HG02885 (cell line): ENCODE measurements around the gene IRX2.

ENCODE experiments used
- ATAC-seq: cut with Tn5 transposase; IDR thresholded peaks from one replicate; pipeline ENCODE4 v1.9.1; 2021; ENCODE audit warnings: mild to moderate bottlenecking; ENCODE audit not compliant: unreplicated experiment, poor library complexity

IRX2 gene

DNA sequence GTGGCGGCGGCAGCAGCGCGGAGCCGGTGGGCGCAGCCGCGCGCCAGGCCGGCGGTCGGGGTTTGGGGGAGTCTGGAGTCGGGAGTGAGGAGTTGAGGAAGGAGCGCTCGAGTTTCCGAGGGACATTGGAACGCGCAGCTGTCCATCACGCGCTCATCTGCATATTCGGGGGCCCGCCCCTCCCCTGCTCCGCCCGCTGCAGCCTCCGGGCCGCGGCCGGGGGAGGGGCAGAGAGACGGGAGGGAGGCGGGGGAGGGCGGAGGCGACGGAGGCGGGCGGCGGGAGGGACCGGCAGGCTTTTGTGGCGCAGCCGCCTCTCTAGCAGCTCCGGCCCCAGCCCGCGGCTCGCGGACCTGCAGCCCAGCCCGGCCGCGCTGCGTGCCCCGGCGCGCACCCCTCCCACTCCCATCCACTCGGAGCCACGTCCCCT is at the start of gene IRX2:
Gene IRX2, minus strand, starts transcription at position 86 of the 430 bp plus-strand sequence. CDS start 264 bp downstream, outside the sequence.
- no peak for ATAC-seq

DNA sequence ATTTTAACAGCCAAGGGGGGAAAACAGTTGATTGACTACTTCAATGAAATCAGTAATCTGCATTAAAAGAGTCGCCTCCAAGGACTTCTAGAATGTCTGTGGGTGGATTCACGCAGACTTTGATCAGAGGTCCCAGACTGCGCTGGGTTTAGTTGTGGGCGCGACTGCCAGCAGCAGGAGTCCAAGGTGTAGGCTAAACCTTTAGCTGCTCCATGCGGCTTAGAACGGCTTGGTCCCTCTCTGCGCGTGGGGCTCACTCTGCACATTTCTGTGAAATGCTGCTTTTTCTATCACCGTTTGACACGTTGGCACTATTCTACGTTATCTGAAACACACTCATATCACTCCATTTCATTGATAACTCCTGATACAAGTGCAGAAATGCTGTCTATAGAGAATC is 48.6 kb upstream of the IRX2 start:
- ATAC-seq = no peak

DNA sequence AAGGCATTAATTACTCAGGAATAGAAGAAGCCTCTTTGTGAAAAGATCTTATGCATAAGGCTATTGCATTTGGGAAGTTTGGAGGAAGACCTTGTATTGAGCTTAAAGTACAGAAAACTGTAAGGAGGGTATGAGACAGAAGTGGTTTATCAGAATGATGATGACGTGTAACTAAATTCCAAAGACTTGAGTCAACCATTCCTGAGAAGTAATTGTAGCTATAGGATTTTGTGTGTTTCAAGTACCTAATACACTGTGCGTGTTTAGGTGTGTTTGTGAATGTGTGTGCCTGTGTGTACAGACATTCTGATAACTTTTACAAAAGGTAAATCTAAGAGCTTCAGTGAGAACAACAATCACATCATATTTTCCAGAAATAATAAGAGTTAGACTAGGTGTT is 46.5 kb upstream of the IRX2 start:
- ATAC-seq = no peak

DNA sequence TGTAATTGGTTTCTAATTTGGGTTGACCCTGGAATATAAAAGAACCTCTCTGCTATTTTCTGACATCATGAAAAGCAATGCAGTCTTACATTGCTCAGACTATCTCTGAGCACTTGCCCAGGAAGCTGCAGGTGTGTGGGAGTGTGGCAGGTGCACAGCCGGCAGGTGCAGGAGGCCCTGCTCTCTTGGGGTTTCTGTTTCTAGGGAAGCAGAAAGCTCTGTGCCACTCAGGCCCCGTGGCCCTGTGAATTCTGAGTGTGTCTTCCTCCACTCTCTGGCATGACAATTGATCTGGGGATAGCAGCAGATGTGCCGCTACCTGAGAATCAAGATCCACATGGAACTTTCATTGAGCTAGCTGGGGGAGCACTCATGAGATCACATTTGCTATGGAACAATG is 45.7 kb upstream of the IRX2 start:
- ATAC-seq = no peak

DNA sequence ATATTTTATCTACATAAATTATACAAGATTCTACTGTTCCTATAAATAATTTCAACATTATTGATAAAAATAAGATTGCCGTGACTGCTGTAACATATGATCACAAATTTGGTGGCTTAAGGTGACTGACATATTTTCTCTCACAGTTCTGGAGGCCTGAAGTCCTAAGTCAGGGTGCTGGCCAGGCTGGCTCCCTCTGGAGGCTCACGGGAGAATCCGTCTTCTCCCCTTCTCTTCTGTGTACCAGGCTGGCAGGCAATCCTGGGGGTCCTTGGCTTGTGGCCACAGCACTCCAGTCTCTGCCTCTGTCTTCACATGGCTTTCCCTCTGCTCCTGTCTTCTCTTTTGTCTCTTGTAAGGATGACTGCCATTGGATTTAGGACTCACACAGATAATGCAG is 31.7 kb upstream of the IRX2 start:
- no peak for ATAC-seq

DNA sequence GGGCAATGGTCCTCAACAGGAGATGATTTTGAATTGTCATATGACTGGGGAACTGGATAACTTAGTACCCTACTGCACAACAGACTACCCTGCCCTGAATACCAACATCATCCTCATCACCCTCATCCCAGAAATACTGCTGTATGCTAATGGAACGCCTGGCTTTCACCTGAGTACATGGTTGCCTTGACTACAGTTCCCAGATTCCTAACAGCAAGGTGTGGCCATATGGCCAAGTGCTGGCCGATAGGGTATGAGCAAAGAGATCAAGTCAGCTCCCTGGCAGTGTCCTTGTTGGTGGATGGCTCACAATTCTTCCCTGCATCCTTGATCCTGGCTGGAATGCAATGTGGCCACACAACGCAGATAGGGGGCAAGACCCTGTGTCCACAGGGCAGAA is 31.2 kb upstream of the IRX2 start:
- ATAC-seq = no peak

DNA sequence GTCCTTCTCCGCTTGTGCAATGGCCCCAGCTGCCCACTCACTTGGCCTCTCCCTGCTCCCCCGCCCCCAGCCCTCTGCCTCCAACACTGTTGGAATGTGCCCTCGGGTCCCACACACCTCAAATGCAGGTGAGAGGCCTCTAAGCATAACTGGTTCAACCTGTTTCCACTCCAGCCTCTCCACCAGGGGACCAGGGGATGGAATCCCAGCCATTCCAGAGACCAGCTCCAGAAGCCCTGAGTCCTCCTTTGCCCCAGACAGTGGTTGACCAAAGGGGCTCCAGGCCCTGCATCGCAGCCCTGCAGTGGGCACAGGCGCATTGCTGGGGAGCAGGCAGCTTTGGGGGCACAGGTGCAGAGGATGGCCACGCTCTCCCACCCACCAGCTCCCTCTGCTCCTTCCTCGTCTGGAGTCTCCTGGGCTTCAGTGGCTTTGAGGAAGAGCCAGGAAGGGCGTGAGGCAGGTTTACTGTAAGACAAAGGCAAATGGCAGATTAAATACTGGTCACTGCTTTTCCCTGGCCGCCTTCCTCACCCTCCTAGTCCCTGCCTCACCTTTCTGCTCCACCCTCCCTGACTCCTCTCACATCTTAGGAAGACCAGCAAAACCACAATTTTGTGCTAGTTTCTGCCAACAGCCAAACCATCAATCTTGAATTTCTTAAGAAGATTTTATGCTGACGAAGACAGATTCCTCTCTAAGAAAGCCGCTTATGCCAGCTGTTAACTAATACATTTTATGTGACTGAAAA is 29.1 kb upstream of the IRX2 start:
- no peak for ATAC-seq

DNA sequence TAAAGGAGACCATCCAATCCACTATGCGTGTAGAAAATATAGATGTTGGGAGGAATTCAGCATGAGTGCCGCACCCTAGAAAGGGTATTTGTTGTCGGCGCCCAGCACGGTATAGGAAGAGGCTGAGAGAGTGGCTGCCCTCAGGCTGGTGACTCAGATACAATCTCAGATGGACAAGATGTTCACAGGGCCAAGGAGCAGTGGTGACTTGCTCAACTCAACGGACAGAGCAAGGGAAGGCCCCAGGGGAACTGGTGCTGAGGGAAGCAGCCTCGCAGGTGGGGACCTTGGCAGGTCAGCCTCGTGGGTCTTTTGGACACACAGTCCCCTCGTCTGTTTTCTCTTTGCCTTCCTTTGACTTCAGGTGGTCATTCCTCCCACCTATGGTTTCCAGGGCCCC is 28.0 kb upstream of the IRX2 start:
- ATAC-seq = no peak

DNA sequence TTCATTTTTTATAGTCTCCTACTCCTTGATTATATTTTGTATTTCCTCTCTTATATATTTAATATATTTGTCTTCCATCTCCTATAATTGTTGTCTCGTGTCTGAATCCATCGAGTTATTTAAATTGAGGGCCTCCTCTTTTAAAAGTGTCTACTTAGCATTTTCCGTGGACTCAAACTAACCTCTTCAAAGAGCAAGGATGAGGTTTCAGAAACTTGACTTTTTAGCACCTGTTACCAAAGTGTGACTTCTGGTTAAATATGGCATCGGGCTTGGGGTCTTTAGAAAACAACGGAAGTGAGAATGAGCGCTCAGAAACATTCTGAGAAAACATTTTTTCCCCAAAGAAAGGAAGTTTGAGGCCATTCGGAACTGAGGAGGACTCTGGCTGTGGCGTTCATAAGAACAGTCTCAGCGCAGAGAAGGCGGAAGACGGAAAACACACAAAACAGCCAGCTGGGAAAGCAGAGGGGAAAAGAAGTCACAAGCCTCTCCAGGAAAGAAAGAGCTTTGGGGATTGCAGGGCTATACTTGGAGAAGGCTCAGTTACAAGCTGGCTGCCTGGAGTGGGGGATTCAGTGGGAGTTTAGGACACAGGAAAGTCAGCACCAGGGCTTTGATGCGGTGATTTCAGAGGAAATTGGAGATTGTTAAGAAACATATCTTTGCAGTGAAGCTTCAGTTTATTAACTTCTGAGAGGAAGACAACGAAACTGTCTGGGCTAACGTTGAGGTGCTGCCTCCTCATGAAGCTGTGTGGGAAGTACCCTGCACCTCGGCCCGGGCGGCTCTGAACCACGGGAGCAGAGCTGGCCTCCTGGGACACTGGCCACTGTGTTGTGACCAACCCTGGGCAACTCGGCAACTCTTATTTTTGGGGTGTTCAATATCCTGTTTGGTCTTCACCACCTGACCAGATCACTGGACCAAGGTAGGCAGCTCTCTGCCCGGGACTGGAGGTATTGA is 25.1 kb upstream of the IRX2 start:
- ATAC-seq = no peak

DNA sequence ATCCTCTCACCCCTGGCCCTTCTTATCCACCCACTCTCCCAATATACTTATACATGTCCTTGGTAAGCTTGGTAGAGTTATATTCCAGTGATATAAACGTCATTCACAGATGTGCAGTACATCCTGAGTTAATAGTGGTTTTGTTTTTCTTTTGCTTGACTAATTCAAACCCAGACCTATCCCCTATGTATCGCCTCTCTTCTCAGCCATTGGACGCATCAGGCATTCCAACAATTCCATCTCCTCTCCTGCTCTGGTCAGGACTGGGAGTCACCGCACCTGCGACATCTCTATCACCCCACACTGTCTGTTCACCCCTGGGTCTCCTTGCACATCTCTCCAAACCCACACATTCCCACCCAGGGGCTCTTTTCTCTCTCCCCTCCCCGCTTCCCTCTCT is 21.9 kb upstream of the IRX2 start:
- no peak for ATAC-seq

DNA sequence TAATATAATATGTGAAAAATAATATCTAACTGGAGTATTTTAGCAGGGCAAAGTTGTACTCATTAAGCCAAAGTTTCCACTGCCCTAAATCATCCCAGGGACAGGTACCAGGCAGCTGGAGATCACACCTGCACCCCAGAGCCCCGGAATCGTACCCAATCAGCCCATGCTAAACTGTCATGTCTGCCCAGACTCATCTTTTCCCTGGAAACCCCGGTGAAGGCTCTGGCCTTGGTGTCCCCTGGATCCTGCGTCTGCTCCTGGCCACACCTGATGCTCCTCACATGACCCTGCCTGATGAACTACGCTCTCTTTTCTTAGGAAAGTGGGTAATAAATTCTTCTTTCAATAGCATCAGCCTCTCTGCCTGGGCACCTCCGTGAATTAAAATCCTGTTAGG is 15.6 kb upstream of the IRX2 start:
- ATAC-seq = no peak

DNA sequence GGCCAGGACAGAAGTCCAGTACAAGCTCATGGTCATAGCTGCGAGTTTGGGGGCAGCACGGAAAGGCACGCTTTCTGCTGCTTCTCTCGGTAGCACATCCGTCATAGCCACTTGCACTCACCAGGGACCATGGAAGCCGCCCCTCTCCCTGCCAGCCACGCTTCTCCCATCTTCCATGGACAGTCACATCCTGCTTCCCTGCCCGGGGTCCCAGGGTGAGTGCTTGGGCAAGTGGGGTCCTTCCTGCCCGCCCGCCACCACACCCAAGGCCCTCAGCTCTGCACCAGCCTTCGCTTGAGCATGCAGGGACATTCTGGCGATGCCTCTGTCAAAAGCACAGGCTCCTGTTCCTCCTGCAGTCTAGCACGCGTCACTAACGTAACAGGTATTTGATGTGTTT is 13.1 kb upstream of the IRX2 start:
- no peak for ATAC-seq

DNA sequence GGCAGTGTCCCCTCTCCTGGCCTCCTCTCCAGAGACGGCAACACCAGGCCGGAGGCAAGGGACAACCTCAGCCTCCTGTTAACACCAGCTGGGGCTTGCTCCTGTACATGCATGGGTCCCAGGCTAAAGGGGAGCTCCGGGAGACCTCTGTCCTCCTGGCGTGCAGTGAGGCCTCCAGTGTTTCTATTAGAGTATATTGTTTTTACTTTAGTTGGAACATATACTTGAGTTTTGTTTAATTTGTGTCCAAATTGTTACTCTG is 12.0 kb upstream of the IRX2 start:
- ATAC-seq = no peak

DNA sequence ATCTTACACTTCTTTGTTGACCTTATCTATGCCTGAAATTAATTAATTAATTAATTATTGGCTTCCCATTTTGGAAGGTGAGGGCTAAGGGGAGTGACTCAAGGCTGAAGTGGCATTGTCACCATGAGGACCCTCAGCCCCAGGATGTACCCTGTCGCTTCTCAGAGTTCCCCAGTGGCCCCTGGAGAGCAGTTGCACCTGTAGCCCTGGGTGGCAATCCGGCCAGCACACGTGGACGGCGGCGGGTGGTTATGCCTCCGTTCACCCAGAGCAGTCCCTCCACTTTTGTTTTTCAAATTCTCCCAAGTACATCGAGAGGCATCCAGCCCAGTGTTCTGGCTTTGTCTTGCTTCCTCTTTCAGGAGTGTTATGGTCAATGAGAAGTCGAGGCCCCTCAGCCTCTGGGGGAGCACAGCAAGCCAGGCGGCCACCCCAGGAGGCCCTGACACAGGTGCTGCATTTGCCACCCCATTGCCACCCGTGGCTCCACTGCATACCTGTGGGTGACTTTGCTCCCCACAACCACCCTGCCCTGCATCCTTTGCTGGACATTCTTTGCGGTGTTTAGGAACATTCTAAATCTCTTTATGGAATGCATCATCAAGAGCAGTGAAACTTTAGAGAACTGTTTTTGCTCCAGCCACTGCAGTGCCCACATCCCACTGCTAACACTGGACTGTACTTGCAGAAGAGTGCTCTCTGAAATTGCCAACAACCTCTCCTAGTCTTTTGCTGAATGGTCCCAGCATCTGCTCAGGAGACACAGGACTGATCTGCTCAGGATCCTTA is 11.5 kb upstream of the IRX2 start:
- no peak for ATAC-seq

DNA sequence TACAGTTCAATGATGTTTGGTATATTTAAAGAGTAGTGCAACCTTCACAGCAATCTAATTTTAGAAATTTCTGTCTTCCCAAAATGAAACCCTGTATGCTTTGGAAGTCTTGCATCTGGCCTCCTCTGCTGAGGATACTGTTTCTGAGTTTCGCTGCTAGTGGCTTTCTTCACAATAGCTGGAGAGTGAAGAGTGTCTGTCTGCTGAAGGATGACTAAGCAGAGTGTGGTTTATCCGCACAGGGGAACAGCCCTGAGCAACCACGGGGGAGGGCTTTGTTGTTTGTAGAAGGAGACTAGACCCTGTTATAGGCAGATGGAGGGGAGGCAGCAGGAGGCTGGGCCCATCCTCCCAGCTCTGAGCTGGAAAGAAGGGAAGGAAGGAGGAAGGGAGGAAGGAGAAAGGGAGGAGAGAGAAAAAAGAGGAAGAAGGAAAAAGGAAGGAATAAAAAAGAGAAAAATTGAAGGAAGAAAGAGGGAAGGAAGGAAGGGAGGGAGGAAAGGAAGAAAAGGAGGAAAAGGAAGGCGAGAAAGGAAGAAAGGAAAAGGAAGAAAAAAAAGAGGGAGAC is 10.5 kb upstream of the IRX2 start:
- ATAC-seq = no peak

DNA sequence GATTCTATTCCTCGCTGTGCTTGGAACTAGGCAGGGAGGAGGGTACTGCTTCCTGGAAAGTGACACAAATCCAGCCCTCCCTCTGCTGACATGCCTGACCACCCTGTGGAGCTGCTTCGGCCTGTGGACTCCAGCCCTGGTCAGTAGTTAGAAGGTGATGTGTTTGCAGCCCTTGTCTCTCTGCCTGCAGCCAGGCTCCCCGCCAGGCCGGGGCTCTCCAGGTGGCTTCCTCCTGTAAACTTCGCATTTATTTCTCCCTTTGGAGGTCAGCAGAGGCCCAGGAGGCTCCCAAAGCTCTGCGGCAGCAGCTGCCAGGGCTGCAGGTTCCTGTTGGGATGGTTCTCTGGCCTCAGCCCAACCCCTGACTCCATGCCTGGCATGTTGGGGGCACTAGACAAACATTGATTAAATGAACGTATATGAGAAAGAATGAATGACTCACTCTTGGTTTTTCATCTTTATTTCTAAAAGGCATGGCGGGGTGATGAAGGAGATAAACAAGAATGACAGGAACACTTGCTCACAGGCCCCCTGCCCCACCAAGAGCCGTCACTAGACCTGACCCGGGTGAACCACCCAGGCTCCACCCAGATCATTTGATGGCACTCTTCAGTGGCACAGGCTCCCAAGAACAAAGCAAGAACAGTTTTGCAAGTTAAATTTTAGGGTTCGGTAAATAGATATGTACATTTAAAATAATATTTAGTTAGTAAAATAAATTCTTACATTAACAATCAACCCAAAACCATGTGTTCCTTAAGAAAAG is 8.4 kb upstream of the IRX2 start:
- no peak for ATAC-seq

DNA sequence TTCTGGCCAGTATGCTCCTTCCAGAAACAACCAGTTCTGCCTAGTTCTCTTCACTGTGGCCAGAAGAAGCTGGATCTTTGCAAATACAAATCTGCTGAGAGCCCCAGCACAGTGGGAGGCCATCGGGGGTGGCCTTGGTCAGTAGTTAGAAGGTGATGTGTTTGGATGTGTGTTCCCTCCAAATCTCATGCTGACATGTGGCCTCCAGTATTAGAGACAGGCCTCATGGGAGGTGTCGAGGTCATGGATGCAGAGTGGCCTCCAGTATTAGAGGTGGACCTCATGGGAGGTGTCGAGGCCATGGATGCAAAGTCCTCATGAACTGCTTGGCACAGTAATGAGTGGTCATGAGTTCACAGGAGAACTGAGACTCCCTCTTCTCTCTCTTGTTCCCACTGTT is 7.6 kb upstream of the IRX2 start:
- no peak for ATAC-seq

DNA sequence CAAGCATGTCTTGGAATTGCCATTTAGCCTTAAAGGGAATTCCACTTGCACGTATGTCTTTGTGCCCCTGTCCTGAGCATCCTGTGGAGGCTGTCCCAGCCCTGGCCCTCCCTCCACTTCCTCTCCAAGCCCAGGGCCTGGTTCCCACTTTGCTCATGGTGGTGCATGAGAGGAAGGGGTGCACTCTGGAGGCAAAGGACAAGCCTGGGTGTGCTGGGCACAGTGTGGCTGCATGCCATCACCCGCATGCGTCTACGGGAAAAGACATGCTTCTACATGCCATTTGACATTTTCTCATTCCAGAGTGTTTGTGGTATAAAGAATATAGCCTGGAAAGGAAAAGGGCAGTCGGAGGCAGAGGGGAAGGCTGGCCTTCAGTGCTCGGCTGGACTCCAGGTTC is 7.2 kb upstream of the IRX2 start:
- ATAC-seq = no peak

DNA sequence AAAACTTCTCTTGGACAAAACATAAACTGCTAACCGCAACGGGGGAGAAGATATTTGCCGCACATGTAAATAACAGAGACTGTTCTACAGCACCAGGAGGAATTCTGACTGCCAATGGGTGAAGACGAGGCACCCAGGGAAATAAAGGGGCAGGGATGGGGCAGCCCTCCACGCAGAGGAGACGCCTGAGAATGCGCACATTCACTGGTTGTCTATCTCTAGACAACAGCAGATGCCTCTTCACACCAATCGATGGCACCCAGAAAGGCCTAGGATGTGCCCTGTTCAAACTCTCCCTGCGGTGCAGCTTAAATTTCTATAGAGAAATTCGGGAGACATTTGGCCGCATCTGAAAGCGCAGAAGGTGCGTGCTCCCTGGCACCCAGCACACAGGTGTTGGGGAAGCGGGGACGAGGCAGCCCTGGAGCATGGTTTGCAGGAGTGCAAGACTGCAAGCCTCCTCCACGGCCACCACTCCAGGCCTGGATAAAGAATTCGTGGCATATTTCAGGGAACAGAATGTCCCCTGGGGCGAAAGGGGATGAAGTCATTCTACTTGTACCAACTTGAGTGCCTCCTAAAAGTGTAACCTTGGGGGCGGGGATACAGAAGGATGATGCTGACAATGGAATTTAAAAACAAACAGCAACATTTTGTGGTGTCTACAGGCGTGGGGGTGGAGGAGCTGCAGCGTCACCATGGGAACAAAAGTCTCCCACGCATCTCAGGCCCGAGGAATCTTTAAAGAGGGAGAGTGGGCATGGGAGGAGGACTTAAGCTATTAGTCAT is 6.3 kb upstream of the IRX2 start:
- ATAC-seq = no peak
